Activated CD4-positive, alpha-beta T cell treated with anti-CD3 and anti-CD28 coated beads, Interleukin-2, Interleukin-6, amounts not matched to agents 100 ng/mL and 50 ng/mL, durations not matched to agents 16 hours and 8 hours (primary cell): Measurements from ENCODE around the gene OLFM1.
"Not testable (repeated sequence)": the region's sequence is repeated elsewhere in the genome, so short reads cannot be mapped to it uniquely, and the experiment has no call there.

Experiments
- DNase-seq: peaks from one replicate; pipeline ENCODE4 v3.0.0-alpha.2; 2020

The OLFM1 gene

GRCh38 chr9:135135929-135136315 lies 48.5 kb downstream of the OLFM1 start:
- DNase-seq, result no peak

DNA sequence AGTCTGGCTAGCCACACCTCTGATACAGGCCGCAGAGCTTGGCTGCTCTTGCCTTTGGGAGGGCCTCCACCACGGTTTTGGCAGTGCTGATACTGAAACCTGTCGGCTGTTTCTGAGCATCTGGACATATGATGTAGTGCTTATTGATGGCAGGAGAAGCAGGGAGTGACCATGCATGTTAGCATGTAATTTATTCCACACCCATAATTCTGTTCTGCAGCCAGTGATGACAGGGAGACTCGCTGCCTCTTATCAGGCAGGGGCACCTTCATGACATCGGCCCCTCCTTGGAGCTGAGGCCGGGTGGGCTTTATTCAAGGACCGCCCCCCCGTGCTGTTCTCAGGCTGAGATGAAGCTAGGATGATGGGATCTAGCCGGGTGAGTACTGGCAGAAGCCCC lies 49.0 kb downstream of the OLFM1 start:
- no peak for DNase-seq

- no peak for DNase-seq
Observed at GRCh38 chr9:135136991-135137832, 49.7 kb downstream of the OLFM1 start.

- DNase-seq, result no peak
Observed at GRCh38 chr9:135138078-135138855, 50.8 kb downstream of the OLFM1 start.

DNA sequence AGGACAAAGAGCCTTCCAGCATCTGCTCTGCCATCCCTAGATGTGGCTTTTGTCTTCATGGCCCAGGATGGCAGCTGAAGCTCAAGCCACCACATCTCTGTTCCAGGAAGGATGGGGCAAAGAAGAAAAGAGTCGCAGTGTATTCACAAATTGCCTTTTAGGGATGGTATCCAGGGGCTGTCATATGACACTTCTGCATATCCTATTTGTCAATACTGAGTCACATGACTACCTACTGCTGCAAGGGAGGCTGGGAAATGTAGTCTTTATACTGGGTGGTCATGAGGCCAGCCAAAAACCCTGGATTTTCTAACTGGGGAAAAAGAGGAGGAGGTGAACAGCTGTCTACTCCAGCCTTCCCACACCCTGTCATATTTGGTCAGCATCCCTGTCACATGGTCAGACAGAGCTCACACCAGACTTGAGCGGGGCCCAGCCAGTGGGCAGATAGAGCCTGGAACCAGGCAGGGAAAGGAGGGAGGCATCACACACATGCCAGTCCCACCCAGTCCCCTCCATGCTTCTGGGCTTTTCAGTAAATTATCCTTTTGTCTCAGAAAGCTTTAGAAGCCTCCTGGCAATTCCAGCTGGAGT lies 52.0 kb downstream of the OLFM1 start:
- DNase-seq, result peak; percentile 3

- no peak for DNase-seq
Observed at GRCh38 chr9:135141183-135141774, 53.8 kb downstream of the OLFM1 start.

DNA sequence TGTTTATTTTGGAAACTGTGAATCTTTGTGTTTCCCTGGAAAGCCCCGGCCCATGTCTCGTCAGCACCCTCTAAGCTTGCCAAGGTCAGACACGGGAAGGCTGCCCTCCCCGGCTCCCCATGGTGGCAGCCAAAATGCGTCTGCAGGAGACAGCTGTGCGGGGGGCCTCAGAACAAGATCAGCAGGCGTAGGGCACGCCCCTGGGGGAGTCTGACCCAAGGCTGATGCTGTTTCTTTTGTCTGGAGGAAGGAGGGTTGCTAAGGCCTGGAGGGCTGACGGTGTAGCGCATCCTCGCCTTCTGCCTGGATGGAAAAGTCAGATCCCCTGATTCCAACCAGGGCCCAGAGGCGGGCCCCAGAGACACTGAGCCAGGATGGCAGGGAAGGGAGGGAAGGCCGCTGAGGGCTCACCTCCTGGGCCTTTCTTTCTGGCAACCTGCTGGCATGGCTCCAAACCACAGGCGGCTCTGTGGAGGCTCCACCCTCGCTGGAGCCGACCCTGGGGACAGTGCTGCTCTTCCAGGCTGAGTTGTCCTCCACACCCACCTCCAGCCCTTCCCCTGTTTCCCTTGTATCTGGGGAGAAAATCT lies 57.2 kb downstream of the OLFM1 start:
- DNase-seq, result no peak

DNA sequence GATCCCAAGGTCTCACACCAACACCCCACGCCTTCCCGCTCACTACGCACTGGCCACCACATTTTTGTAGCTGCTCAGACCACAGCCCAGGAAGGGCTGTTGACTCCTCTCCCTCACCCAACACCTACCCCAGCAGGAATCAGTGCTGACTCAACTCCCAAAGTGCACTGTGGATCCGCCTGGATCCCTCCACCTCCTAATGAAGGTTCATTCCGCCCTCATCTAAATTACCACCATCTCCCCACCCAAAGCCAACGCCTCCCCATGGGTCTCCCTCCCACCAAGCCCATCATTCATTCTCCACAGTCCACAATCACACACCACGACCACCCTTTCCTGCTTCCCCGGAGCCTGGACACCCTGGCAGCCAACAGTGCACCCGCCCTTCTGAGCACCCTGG lies 57.8 kb downstream of the OLFM1 start:
- DNase-seq, result no peak

- no peak for DNase-seq
Observed at GRCh38 chr9:135146241-135146640, 58.8 kb downstream of the OLFM1 start.

GRCh38 chr9:135146766-135147473 lies 59.5 kb downstream of the OLFM1 start:
- DNase-seq, result no peak

GRCh38 chr9:135147474-135147805 lies 60.0 kb downstream of the OLFM1 start:
- DNase-seq, result no peak

- no peak for DNase-seq
Observed at GRCh38 chr9:135147938-135148337, 60.5 kb downstream of the OLFM1 start.

DNA sequence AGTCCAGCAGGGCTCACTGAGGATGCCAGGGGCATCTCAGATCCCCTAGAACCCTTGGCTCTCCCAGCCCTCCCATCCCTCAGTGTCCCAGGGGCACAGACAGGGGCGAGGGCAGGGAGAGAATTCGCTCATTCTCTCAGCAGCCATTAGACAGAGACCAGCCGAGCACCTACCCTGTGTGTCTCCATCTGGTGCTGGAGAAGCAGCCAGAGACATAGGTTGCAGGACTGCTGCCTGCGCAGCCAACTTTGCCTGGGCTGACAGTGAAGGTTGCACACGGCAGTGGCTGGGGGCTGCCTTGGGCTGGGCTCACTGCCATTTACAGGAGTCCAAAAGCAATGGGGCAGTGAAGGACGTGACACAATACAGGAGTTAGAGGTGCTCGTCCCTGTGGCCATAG lies 60.9 kb downstream of the OLFM1 start:
- no peak for DNase-seq

DNA sequence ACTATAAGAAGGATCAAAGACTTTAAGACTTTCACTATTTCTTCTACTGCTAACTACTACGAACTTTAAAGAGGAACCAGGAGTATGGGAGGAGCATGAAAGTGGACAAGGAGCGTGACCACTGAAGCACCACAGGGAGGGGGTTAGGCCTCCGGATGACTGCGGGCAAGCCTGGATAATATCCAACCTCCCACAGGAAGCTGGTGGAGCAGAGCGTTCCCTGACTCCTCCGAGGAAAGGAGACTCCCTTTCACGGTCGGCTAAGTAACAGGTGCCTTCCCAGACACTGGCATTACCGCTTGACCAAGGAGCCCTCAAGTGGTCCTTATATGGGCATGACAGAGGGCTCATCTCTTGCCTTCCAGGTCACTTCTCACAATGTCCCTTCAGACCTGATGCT lies 62.4 kb downstream of the OLFM1 start:
- DNase-seq, result not testable (repeated sequence)

GRCh38 chr9:135150981-135151380 lies 63.5 kb downstream of the OLFM1 start:
- no peak for DNase-seq

GRCh38 chr9:135151757-135152613 lies 64.5 kb downstream of the OLFM1 start:
- no peak for DNase-seq

- DNase-seq, result no peak
Observed at GRCh38 chr9:135152614-135153334, 65.3 kb downstream of the OLFM1 start.

DNA sequence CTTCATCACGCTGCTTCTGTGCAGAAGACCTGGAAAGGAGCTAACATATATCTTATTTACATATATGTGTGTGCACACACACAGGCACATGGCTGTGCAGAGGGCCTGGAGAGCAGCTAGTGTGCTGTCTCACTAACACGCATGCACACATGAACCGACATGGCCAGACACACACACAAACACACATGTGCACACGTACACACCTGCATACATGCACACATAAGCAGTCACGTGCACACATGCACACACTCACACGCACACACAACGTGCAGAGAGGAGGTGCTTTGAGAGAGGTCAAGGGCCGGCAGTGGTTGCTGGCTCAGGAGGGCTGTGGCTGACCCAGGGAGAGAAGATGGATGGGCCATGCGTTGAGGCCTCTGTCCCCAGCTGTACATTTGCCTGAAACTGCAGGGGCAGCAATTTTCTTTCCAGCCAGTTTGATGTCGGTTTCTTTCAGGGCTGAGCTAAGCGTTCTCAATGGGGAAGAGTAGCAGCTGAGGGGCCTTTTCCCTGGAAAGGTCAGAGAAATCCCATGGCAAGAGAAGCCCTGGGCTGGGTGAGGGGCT lies 66.7 kb downstream of the OLFM1 start:
- DNase-seq, result no peak

- DNase-seq, result no peak
Observed at GRCh38 chr9:135155396-135155795, 67.9 kb downstream of the OLFM1 start.
